WERI-Rb-1 (cell line): Measurements from ENCODE around the gene BAK1.

Source experiments
- DNase-seq: peaks from one replicate; pipeline ENCODE4 v3.0.0-alpha.2; 2020
- H3K27ac ChIP-seq: fragments of 250-450 bp; sonication (Bioruptor Pico); 2 replicates; pipeline ENCODE4 v1.5.1; 2020; ENCODE audit warnings: mild to moderate bottlenecking, moderate library complexity
- H3K27me3 ChIP-seq: fragments of 250-450 bp; sonication (Bioruptor Pico); 2 replicates; pipeline ENCODE4 v1.5.1; 2021; ENCODE audit warnings: mild to moderate bottlenecking, low read depth, moderate library complexity; ENCODE audit not compliant: insufficient read depth, severe bottlenecking
- H3K36me3 ChIP-seq: fragments of 250-450 bp; sonication (Bioruptor Pico); 2 replicates; pipeline ENCODE4 v1.5.1; 2020; ENCODE audit warnings: mild to moderate bottlenecking, moderate library complexity
- H3K4me3 ChIP-seq: 2 replicates; pipeline ENCODE4 v1.5.1; 2011; ENCODE audit warnings: low read depth, mild to moderate bottlenecking, control low read depth, low read length
- H3K9me3 ChIP-seq: fragments of 250-450 bp; sonication (Bioruptor Pico); 2 replicates; pipeline ENCODE4 v1.5.1; 2021; ENCODE audit warnings: mild to moderate bottlenecking, moderate library complexity; ENCODE audit not compliant: severe bottlenecking
- TF ChIP-seq, protein P1 (sequence below): IDR thresholded peaks from 2 replicates; pipeline ENCODE4 v1.5.1; 2011; ENCODE audit warnings: low read depth, mild to moderate bottlenecking, control low read depth, inconsistent platforms, low read length

The BAK1 gene

GRCh38 chr6:33622456-33623431, 42.7 kb upstream of the BAK1 start:
- H3K36me3 ChIP-seq, result peaks cover 37% of the 10 kb centered on the region
- H3K4me3 ChIP-seq, result peak overlapping the region; percentile 85
- TF ChIP-seq, protein P1, sequence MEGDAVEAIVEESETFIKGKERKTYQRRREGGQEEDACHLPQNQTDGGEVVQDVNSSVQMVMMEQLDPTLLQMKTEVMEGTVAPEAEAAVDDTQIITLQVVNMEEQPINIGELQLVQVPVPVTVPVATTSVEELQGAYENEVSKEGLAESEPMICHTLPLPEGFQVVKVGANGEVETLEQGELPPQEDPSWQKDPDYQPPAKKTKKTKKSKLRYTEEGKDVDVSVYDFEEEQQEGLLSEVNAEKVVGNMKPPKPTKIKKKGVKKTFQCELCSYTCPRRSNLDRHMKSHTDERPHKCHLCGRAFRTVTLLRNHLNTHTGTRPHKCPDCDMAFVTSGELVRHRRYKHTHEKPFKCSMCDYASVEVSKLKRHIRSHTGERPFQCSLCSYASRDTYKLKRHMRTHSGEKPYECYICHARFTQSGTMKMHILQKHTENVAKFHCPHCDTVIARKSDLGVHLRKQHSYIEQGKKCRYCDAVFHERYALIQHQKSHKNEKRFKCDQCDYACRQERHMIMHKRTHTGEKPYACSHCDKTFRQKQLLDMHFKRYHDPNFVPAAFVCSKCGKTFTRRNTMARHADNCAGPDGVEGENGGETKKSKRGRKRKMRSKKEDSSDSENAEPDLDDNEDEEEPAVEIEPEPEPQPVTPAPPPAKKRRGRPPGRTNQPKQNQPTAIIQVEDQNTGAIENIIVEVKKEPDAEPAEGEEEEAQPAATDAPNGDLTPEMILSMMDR, result no peak
- DNase-seq, result no peak
- H3K27me3 ChIP-seq, result no peaks in the 10 kb centered on the region
- H3K27ac ChIP-seq, result no peak overlapping the region
- no peaks in the 10 kb centered on the region for H3K9me3 ChIP-seq

DNA sequence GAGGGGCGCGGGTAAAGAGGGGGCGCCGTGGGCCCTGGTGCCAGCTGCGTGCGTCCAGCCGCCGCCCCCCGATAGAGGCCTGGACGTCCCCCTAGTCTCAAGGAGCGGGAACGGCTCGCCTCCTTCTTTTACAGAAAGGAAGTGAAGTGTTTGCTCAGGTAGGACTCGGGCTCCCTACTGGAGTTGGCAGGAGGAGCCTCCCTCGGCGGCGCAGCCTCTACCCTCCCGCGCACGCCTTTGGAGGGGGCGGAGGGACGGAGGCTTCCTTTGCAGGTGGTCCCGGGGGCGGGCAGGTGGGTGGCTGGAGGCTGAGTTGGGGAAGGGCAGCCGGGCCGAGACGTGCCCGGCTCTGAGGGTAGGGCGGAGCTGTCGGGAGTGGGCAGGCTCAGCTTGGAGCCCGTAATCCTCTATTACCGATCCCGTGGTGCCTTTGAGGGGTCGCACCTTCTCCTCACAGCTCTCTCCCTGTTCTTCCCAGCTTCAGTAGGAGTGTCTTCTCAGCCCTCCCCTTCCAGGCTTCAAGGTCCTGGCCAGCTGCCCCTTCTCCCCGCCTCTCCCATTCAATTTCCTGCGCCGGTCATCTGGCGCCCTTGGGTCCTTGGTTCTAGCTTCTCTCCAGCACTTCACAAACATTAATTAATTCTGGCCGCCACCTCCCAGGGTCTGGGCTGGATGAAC, 41.8 kb upstream of the BAK1 start:
- Histone ChIP-seq H3K36me3 (peaks cover 31% of the 10 kb centered on the region), H3K4me3 (peak overlapping the region; percentile 85), H3K27me3 (no peaks in the 10 kb centered on the region), H3K9me3 (no peaks in the 10 kb centered on the region), H3K27ac (peak overlapping the region; percentile 69)
- TF ChIP-seq, protein P1, result no peak
- peak; percentile 70 for DNase-seq

DNA sequence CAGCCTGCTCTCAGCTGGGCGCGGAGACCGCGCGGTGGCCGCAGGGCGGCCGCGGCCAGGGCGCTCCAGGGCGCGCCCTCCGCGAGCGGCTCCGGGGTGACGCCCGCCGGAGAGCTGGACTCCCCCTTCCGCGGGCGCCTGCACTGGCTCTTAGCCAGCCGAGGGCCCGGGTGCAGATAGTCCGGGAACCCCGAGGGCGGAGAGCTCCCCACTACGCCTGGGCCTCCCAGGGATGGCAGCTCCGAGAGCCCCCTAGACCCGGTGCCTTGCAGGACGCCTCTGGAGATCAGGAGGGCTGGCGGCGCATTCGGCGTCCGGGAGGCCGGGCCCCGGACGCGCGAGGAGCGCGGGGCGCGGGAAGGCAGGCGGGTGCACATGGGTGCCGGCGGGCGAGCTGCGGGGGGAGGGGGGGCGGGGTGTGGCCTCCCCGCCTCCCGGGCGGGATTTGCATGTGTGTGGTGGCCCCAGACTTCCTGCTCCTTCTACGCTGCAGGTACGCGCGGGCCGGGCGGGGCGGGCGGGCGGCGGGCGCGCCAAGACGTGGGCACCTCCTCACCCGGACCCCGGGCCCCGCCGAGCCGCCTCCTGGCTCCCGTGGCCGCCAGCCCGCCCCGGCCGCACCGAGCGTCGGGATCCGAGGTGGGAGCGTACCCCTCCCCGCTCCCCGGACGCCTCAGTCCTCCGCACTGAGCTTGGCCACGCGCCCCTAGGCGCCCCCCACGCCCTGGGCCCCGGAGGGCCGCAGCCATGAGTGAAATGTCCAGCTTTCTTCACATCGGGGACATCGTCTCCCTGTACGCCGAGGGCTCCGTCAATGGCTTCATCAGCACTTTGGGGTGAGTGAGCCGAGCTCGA, 41.0 kb upstream of the BAK1 start, which contains the start of gene ITPR3:
ITPR3 (plus strand) TSS at position 467 of the 855 bp plus-strand sequence; CDS start at position 748, 281 bp downstream.
- Histone ChIP-seq H3K36me3 (peaks cover 26% of the 10 kb centered on the region), H3K9me3 (no peaks in the 10 kb centered on the region), H3K4me3 (peak within 1 kb of the TSS; percentile 85), H3K27me3 (no peaks in the 10 kb centered on the region), H3K27ac (peak within 1 kb of the TSS; percentile 79)
- peak; percentile 82 for DNase-seq
- TF ChIP-seq, protein P1, result no peak

DNA sequence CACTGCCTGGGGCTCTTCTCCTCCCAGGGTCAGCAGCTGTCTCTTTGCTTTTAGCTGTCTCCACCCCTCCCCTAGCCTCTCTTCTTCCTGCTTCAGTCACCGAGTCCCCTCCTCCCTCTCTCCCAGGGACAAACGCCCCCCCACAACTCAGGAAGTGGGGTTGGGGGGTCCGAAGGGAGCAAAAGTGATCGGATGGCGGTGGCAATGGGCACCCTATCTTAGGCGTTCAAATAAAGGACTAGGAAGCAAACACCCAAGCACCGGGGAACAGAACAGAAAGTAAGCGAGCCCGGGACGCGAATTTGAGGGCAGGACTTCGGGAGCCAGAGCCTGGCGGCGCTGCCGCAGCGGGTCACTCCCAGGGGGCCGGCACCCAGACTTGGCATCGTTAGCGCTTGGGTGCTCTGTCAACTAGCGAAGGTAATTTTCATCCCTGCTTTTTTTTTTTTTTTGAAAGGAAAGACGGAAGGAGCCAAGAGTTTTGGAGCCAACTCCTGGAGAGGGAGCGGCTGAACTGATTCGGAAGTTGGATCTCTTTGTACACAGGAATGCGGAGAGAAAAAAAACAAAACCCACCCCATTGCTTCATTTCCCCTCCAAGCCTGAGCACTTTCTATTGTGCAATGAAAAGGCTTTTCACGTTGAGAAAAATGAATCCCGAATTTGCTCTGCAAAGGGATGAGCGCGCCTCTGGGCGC, 40.2 kb upstream of the BAK1 start:
- no peaks in the 10 kb centered on the region for H3K27me3 ChIP-seq
- peak overlapping the region; percentile 85 for H3K4me3 ChIP-seq
- TF ChIP-seq, protein P1, result no peak
- H3K27ac ChIP-seq, result peak overlapping the region; percentile 79
- DNase-seq, result peak; percentile 65
- peaks cover 22% of the 10 kb centered on the region for H3K36me3 ChIP-seq
- H3K9me3 ChIP-seq, result no peaks in the 10 kb centered on the region
